Keratinocyte (primary cell): ENCODE data around the gene FATE1.

ENCODE experiments used
- EZH2 ChIP-seq: IDR thresholded peaks from one replicate; pipeline ENCODE4 v1.6.1; 2012; ENCODE audit warnings: inconsistent platforms, mild to moderate bottlenecking, low read length, moderate library complexity
- TF ChIP-seq, protein P1 (sequence below), 3 experiments: IDR thresholded peaks in 1 of 3; conservative IDR thresholded peaks in 1 of 3; optimal IDR thresholded peaks in 1 of 3; 2 replicates in 2 of 3; 3 replicates in 1 of 3; pipeline versions ENCODE3 to v1.5.1; 2011; ENCODE audit warnings: low read length in 3 of 3, mild to moderate bottlenecking in 3 of 3, moderate library complexity in 2 of 3, control low read depth in 1 of 3, inconsistent platforms in 1 of 3; ENCODE audit not compliant: insufficient read depth in 2 of 3; ENCODE audit errors: extremely low read depth in 1 of 3

DNA sequence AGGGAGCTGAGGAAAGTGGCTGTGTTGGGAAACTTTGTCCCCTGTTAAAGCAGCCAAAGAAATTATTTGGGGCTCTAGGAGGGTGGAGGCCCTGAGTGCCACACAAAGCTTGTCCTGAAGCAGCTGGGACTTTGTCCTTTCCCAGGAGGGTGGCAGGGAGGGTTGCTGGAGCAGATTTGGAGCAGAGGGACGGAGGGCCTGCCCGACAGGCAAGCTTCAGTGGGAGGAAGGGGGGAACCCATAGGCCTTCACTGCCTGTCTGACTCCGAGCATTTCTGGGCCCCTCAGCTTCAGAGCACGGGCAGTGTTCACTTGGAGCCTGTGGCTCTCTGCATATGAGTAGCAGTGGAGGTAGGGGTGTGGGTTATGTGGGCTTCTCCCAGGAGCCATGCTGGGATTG is 11.5 kb downstream of the FATE1 start:
- TF ChIP-seq, protein P1, sequence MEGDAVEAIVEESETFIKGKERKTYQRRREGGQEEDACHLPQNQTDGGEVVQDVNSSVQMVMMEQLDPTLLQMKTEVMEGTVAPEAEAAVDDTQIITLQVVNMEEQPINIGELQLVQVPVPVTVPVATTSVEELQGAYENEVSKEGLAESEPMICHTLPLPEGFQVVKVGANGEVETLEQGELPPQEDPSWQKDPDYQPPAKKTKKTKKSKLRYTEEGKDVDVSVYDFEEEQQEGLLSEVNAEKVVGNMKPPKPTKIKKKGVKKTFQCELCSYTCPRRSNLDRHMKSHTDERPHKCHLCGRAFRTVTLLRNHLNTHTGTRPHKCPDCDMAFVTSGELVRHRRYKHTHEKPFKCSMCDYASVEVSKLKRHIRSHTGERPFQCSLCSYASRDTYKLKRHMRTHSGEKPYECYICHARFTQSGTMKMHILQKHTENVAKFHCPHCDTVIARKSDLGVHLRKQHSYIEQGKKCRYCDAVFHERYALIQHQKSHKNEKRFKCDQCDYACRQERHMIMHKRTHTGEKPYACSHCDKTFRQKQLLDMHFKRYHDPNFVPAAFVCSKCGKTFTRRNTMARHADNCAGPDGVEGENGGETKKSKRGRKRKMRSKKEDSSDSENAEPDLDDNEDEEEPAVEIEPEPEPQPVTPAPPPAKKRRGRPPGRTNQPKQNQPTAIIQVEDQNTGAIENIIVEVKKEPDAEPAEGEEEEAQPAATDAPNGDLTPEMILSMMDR (optimal IDR thresholded peaks at IDR 0.05 in 1 of 3, IDR thresholded peaks at IDR 0.05 in 1 of 3, conservative IDR thresholded peaks at IDR 0.05 in 1 of 3; ENCODE audit: extremely low read depth in 1 of 3, insufficient read depth in 2 of 3, low read length in 3 of 3) = no peak
- TF ChIP-seq EZH2 = no peak
